Esophagus muscularis mucosa (tissue), 4 donors: ENCODE data around the gene BBS9. TPM values are rescaled to one million over a fixed set of nuclear protein-coding genes. Genes with fewer than 3 reads are reported as not detected.
"Not testable (repeated sequence)": the region's sequence is repeated elsewhere in the genome, so short reads cannot be mapped to it uniquely, and the experiment has no call there.

ENCODE experiments used
- DNase-seq: peaks from one replicate; pipeline ENCODE4 v3.0.0-alpha.2; 2017; ENCODE audit errors: extremely low spot score
- H3K27ac ChIP-seq, 4 donors: fragments of 200-600 bp; sonication (generic); replicated peaks in 1 of 4; 1 replicate in 3 of 4; 2 replicates in 1 of 4; pipeline ENCODE4 v1.5.1; 2016 to 2019; ENCODE audit warnings: mild to moderate bottlenecking in 1 of 4
- H3K27me3 ChIP-seq, 4 donors: fragments of 200-600 bp; sonication (generic); one replicate each; pipeline versions ENCODE4 v1.5.1 to v1.6.0; 2016 to 2019
- H3K36me3 ChIP-seq, 4 donors: fragments of 200-600 bp; sonication (generic); one replicate each; pipeline ENCODE4 v1.5.1; 2016 to 2019
- H3K4me1 ChIP-seq, 4 donors: fragments of 200-600 bp; sonication (generic); one replicate each; pipeline ENCODE4 v1.5.1; 2016 to 2019
- H3K4me3 ChIP-seq, 4 donors: fragments of 200-600 bp; sonication (generic); 1 replicate in 2 of 4; 2 replicates in 2 of 4; pipeline ENCODE4 v1.5.1; 2016 to 2019; ENCODE audit warnings: mild to moderate bottlenecking in 4 of 4, moderate library complexity in 1 of 4
- H3K9me3 ChIP-seq, 4 donors: fragments of 200-600 bp; sonication (generic); 1 replicate in 3 of 4; 2 replicates in 1 of 4; pipeline ENCODE4 v1.5.1; 2016 to 2019
- CTCF ChIP-seq, 3 experiments: fragments of 200-600 bp in 2 of 3; fragments of 450-650 bp in 1 of 3; sonication (generic) in 2 of 3; IDR thresholded peaks; one replicate each; pipeline ENCODE4 v1.5.1; 2017 to 2019; ENCODE audit warnings: antibody characterized with exemption in 3 of 3, mild to moderate bottlenecking in 2 of 3, moderate library complexity in 1 of 3
- EP300 ChIP-seq: sonication (generic); formaldehyde crosslinking; IDR thresholded peaks from one replicate; pipeline ENCODE4 v1.6.1; 2017; ENCODE audit warnings: antibody characterized with exemption
- POLR2A ChIP-seq: fragments of 450-650 bp; IDR thresholded peaks from one replicate; pipeline ENCODE4 v1.6.1; 2017; ENCODE audit warnings: antibody characterized with exemption, moderate library complexity, mild to moderate bottlenecking, low read depth
- POLR2AphosphoS5 ChIP-seq, 2 donors: sonication (generic); formaldehyde crosslinking; IDR thresholded peaks; one replicate each; pipeline ENCODE4 v1.6.1; 2017; ENCODE audit warnings: antibody characterized with exemption in 2 of 2
- WGBS: methylation state at CpG from one replicate; pipeline ENCODE4 v1.1.5; 2018; 5-methylcytosine and 5-hydroxymethylcytosine counted together
- intact Hi-C: fragments of 100-400 bp; cut with DNase I; formaldehyde crosslinking; loops from one replicate; pipeline ENCODE4 v1.15.1; 2023
- total RNA-seq, 4 donors: library from RNA; depleted of rRNA; stranded (reverse); fragments of >200 nt; gene quantifications; one replicate each; pipeline versions ENCODE4 v1.1.0 to v1.2.1, GENCODE V29; 2016

BBS9 gene
- total RNA-seq, 4 donors from 2014 or later: 14.7 to 20.8 (median 16.3) TPM

- no peak overlapping the region for H3K4me3 ChIP-seq
- H3K27ac ChIP-seq: no peak overlapping the region
- 81% methylated on average over 1 of the region's 1 CpG for WGBS
- H3K27me3 ChIP-seq: no peaks in the 10 kb centered on the region
- H3K36me3 ChIP-seq: peaks cover 0 to 11% (median 4%) of the 10 kb centered on the region in 4 donors
- no peak for TF ChIP-seq CTCF (IDR thresholded peaks at IDR 0.05)
- no peak for TF ChIP-seq POLR2A
- TF ChIP-seq EP300: no peak
- no peak for TF ChIP-seq POLR2AphosphoS5 (IDR thresholded peaks at IDR 0.05)
- intact Hi-C loops: no loop called here
- no peaks in the 10 kb centered on the region for H3K4me1 ChIP-seq
- no peak for DNase-seq
- H3K9me3 ChIP-seq: peaks cover 0 to 27% (median 9%) of the 10 kb centered on the region in 4 donors
Measured at GRCh38 chr7:33300131-33300530, 170.8 kb downstream of the BBS9 start.

GRCh38 chr7:33300742-33301141, 171.4 kb downstream of the BBS9 start:
- no peak overlapping the region for H3K27ac ChIP-seq
- no peak overlapping the region for H3K4me3 ChIP-seq
- H3K27me3 ChIP-seq: no peaks in the 10 kb centered on the region
- H3K36me3 ChIP-seq: peaks cover 0 to 11% (median 4%) of the 10 kb centered on the region in 4 donors
- TF ChIP-seq POLR2AphosphoS5 (IDR thresholded peaks at IDR 0.05) (no peak), POLR2A (no peak), EP300 (no peak), CTCF (IDR thresholded peaks at IDR 0.05) (no peak)
- H3K4me1 ChIP-seq: no peaks in the 10 kb centered on the region
- intact Hi-C loops: no loop called here
- peaks cover 0 to 27% (median 9%) of the 10 kb centered on the region in 4 donors for H3K9me3 ChIP-seq
- no peak for DNase-seq

- intact Hi-C loops, H3K4me1 ChIP-seq, H3K4me3 ChIP-seq, DNase-seq, H3K27me3 ChIP-seq, H3K27ac ChIP-seq: not testable (repeated sequence)
- 96% methylated on average over 23 of the region's 33 CpGs for WGBS
- H3K36me3 ChIP-seq: peaks cover 0 to 11% (median 4%) of the 10 kb centered on the region in 4 donors
- H3K9me3 ChIP-seq: peaks cover 0 to 27% (median 9%) of the 10 kb centered on the region in 4 donors
Measured at GRCh38 chr7:33303978-33304557, 174.7 kb downstream of the BBS9 start.

- DNase-seq: no peak
- Histone ChIP-seq H3K9me3 (peaks cover 0 to under 1% (median 0%) of the 10 kb centered on the region in 4 donors), H3K4me1 (no peaks in the 10 kb centered on the region), H3K27ac (no peak overlapping the region), H3K36me3 (peaks cover 0 to 11% (median 4%) of the 10 kb centered on the region in 4 donors), H3K4me3 (no peak overlapping the region), H3K27me3 (no peaks in the 10 kb centered on the region)
- TF ChIP-seq POLR2AphosphoS5 (IDR thresholded peaks at IDR 0.05) (no peak), CTCF (IDR thresholded peaks at IDR 0.05) (no peak), EP300 (no peak), POLR2A (no peak)
- intact Hi-C loops: no loop called here
Measured at GRCh38 chr7:33307205-33307604, 177.8 kb downstream of the BBS9 start.

- Histone ChIP-seq H3K9me3 (no peaks in the 10 kb centered on the region), H3K36me3 (peaks cover 0 to 9% (median 0%) of the 10 kb centered on the region in 4 donors), H3K4me3 (no peak overlapping the region), H3K27me3 (no peaks in the 10 kb centered on the region), H3K4me1 (no peaks in the 10 kb centered on the region), H3K27ac (no peak overlapping the region)
- intact Hi-C loops: no loop called here
- DNase-seq: no peak
- no peak for TF ChIP-seq EP300
- TF ChIP-seq POLR2AphosphoS5 (IDR thresholded peaks at IDR 0.05): no peak
- TF ChIP-seq POLR2A: no peak
- TF ChIP-seq CTCF (IDR thresholded peaks at IDR 0.05): no peak
- WGBS: 71% methylated on average over 1 of the region's 1 CpG
Measured at GRCh38 chr7:33310546-33310945, 181.2 kb downstream of the BBS9 start.
